K562 (cell line): Measurements from ENCODE around the gene SLC38A1. TPM values are rescaled to one million over a fixed set of nuclear protein-coding genes. Genes with fewer than 3 reads are reported as not detected.

ENCODE experiments used
- ATAC-seq: fragments of 200-7000 bp; cut with Tn5 transposase; 3 replicates; pipeline ENCODE4 v1.9.1; 2020; ENCODE audit warnings: moderate library complexity
- BruUV-seq: library from RNA; stranded (reverse); fragments of 400-500 nt; replicated peaks from 2 replicates; lab custom pipeline; 2021; lab: Mats Ljungman, UMichigan
- CTCF ChIA-PET: fragments of 300-600 bp; formaldehyde crosslinking; extraction: SDS; loops from one replicate; lab custom pipeline; 2021; ENCODE audit warnings: low intra/inter-chr PET ratio; lab: Yijun Ruan, JAX
- POLR2A ChIA-PET: fragments of 300-600, 350-650 bp; sonication (Branson Sonifier 250); formaldehyde crosslinking; extraction: SDS; loops from one replicate; lab custom pipeline; 2021; ENCODE audit warnings: antibody characterized with exemption, inconsistent platforms; lab: Yijun Ruan, JAX
- DNase-seq, 4 experiments: peaks; one replicate each; pipeline versions ENCODE4 v3.0.0 to v3.0.0-alpha.2; 2011 to 2018; ENCODE audit warnings: low spot score in 3 of 4, mixed read lengths in 3 of 4; ENCODE audit errors: extremely low read depth in 1 of 4
- FAIRE-seq: peaks from 2 replicates; lab custom pipeline; 2011; peaks lifted over from hg19 to GRCh38; lab: Jason Lieb, UNC
- H2AFZ ChIP-seq: 2 replicates; pipeline ENCODE4 v1.6.0; 2011; ENCODE audit warnings: low read depth, low read length, control low read depth, inconsistent platforms
- H3K27ac ChIP-seq: fragments of 200-600 bp; 3 replicates; pipeline ENCODE4 v1.8.0; 2011; ENCODE audit warnings: low read depth, mild to moderate bottlenecking, control low read depth, inconsistent platforms, low read length, moderate library complexity, mixed read lengths; ENCODE audit errors: extremely low read depth
- H3K27me3 ChIP-seq, 2 experiments: fragments of 300-600 bp in 1 of 2; 2 replicates in 1 of 2; 3 replicates in 1 of 2; pipeline versions ENCODE4 v1.6.0 to v1.8.0; 2011; ENCODE audit warnings: inconsistent platforms in 2 of 2, low read length in 2 of 2, mild to moderate bottlenecking in 1 of 2, mixed read lengths in 1 of 2, moderate library complexity in 1 of 2; ENCODE audit not compliant: control insufficient read depth in 2 of 2, insufficient read depth in 2 of 2
- H3K36me3 ChIP-seq: fragments of 300-600 bp; 3 replicates; pipeline ENCODE4 v1.8.0; 2011; ENCODE audit warnings: mild to moderate bottlenecking, low read length, inconsistent platforms; ENCODE audit not compliant: control insufficient read depth, insufficient read depth
- H3K4me1 ChIP-seq, 2 experiments: fragments of 200-600 bp in 1 of 2; replicated peaks in 1 of 2; 2 replicates in 1 of 2; 3 replicates in 1 of 2; pipeline versions ENCODE4 v1.5.1 to v1.8.0; 2011; ENCODE audit warnings: inconsistent platforms in 2 of 2, low read length in 2 of 2, mild to moderate bottlenecking in 1 of 2, mixed read lengths in 1 of 2, moderate library complexity in 1 of 2; ENCODE audit not compliant: control insufficient read depth in 2 of 2, insufficient read depth in 2 of 2
- H3K4me2 ChIP-seq: 2 replicates; pipeline ENCODE4 v1.6.1; 2011; ENCODE audit warnings: low read length, control low read depth, inconsistent platforms, mixed read lengths; ENCODE audit not compliant: insufficient read depth
- H3K4me3 ChIP-seq: fragments of 200-600 bp; sonication (generic), shearing (Covaris generic); 2 replicates; pipeline ENCODE4 v1.5.1; 2016; ENCODE audit warnings: control low read depth, inconsistent platforms
- H3K79me2 ChIP-seq: fragments of 200-600 bp; 3 replicates; pipeline ENCODE4 v1.8.0; 2011; ENCODE audit warnings: low read length, inconsistent platforms; ENCODE audit not compliant: control insufficient read depth, insufficient read depth
- H3K9ac ChIP-seq, 2 experiments: 2 replicates each; pipeline versions ENCODE4 v1.6.0 to v1.6.1; 2011; ENCODE audit warnings: low read depth in 2 of 2, low read length in 2 of 2, control low read depth in 1 of 2, inconsistent platforms in 1 of 2, mild to moderate bottlenecking in 1 of 2, mixed read lengths in 1 of 2; ENCODE audit not compliant: insufficient read depth in 1 of 2
- H3K9me1 ChIP-seq: one replicate; pipeline ENCODE4 v1.6.0; 2011; ENCODE audit warnings: inconsistent platforms, mild to moderate bottlenecking, low read length, moderate library complexity; ENCODE audit not compliant: control insufficient read depth, insufficient read depth
- H3K9me3 ChIP-seq: replicated peaks from 2 replicates; pipeline ENCODE4 v1.5.1; 2011; ENCODE audit warnings: low read depth, low read length, inconsistent platforms; ENCODE audit not compliant: control insufficient read depth, insufficient read depth
- H4K20me1 ChIP-seq: replicated peaks from 2 replicates; pipeline ENCODE4 v1.6.1; 2011; ENCODE audit warnings: low read length, inconsistent platforms, mixed read lengths; ENCODE audit not compliant: control insufficient read depth, insufficient read depth
- CREBBP ChIP-seq: IDR thresholded peaks from one replicate; pipeline ENCODE4 v1.6.1; 2012; ENCODE audit warnings: low read depth, mild to moderate bottlenecking, control low read depth, inconsistent platforms, low read length
- HOXB6 ChIP-seq: fragments of 250-450 bp; sonication (Bioruptor Pico); IDR thresholded peaks from 2 replicates; pipeline ENCODE4 v1.5.1; 2022; ENCODE audit warnings: mild to moderate bottlenecking, borderline replicate concordance
- ILK ChIP-seq: fragments of 450-650 bp; IDR thresholded peaks from 2 replicates; pipeline ENCODE4 v1.6.1; 2016; ENCODE audit warnings: missing genetic modification characterization, low read depth, mild to moderate bottlenecking, missing compliant biosample characterization, moderate library complexity, borderline replicate concordance
- PHTF2 ChIP-seq: fragments of 250-450 bp; sonication (Bioruptor Pico); IDR thresholded peaks from 2 replicates; pipeline ENCODE4 v1.5.0; 2021; ENCODE audit warnings: mild to moderate bottlenecking
- POLR2AphosphoS2 ChIP-seq: IDR thresholded peaks from 2 replicates; pipeline ENCODE4 v1.6.1; 2012; ENCODE audit warnings: low read length, improper control_type of control experiment
- RBM15 ChIP-seq: fragments of 200-400 bp; formaldehyde crosslinking; IDR thresholded peaks from 2 replicates; pipeline ENCODE4 v1.6.1; 2018; ENCODE audit warnings: mild to moderate bottlenecking, low read length, moderate library complexity; ENCODE audit not compliant: insufficient read depth
- SMARCA4 ChIP-seq: fragments of 450-650 bp; IDR thresholded peaks from 2 replicates; pipeline ENCODE4 v1.6.1; 2016
- SREBF1 ChIP-seq: fragments of 150-350 bp; IDR thresholded peaks from 2 replicates; pipeline ENCODE4 v1.6.1; 2014; ENCODE audit warnings: antibody characterized with exemption, low read depth, low read length, borderline replicate concordance
- STAG1 ChIP-seq: sonication (generic); formaldehyde crosslinking; IDR thresholded peaks from 2 replicates; pipeline ENCODE4 v1.5.0; 2020; ENCODE audit warnings: missing genetic modification reagents, borderline replicate concordance
- ZBTB40 ChIP-seq, 2 experiments: fragments of 450-650 bp in 1 of 2; sonication (generic) in 1 of 2; formaldehyde crosslinking in 1 of 2; IDR thresholded peaks; 2 replicates each; pipeline versions ENCODE4 v1.7.1 to v1.9.0; 2016 to 2022; ENCODE audit warnings: inconsistent platforms in 1 of 2, mild to moderate bottlenecking in 1 of 2, missing genetic modification reagents in 1 of 2
- ZKSCAN1 ChIP-seq: fragments of 150-350 bp; IDR thresholded peaks from 2 replicates; pipeline ENCODE4 v1.6.1; 2016; ENCODE audit warnings: low read depth, low read length
- ZNF280A ChIP-seq: fragments of 450-650 bp; IDR thresholded peaks from 2 replicates; pipeline ENCODE4 v1.6.1; 2018; ENCODE audit warnings: mild to moderate bottlenecking, low read depth; ENCODE audit not compliant: partially characterized antibody
- ZZZ3 ChIP-seq: fragments of 450-650 bp; IDR thresholded peaks from 2 replicates; pipeline ENCODE4 v1.6.1; 2016; ENCODE audit warnings: antibody characterized with exemption, mild to moderate bottlenecking, moderate library complexity
- WGBS: fragments of 100-300 bp; shearing (Covaris generic); methylation state at CpG from one replicate; pipeline ENCODE4 v1.1.6; 2016; ENCODE audit warnings: low coverage, mixed read lengths; ENCODE audit not compliant: insufficient coverage; ENCODE audit errors: missing lambda C conversion rate; 5-methylcytosine and 5-hydroxymethylcytosine counted together
- in situ Hi-C: fragments of 300-500 bp; cut with MboI; formaldehyde crosslinking; loops from 4 replicates; pipeline ENCODE4 v1.15.0; 2018; ENCODE audit warnings: inconsistent platforms, mixed read lengths
- intact Hi-C: fragments of 100-400 bp; cut with micrococcal nuclease; formaldehyde crosslinking; loops from 2 replicates; pipeline ENCODE4 v1.14.2; 2022
- polyA plus RNA-seq, 8 experiments: library from polyadenylated mRNA; depleted of rRNA in 4 of 8; stranded (reverse) in 5 of 8; unstranded in 3 of 8; fragments of >200 nt; fragmentation: Nextera tagmentation in 2 of 8; fragmentation: Illumina TruSeq in 1 of 8; extraction: Ambion mirVana in 2 of 8; extraction: Trizol in 1 of 8; gene quantifications; 2 replicates each; pipeline versions ENCODE4 v1.2.1 to v1.2.3, GENCODE V29; 2011 to 2014; ENCODE audit warnings: inconsistent platforms in 1 of 8, missing spikeins in 1 of 8
- total RNA-seq, 7 experiments: library from RNA; depleted of rRNA in 6 of 7; stranded (reverse); fragments of >200 nt in 6 of 7; fragmentation: Illumina TruSeq in 2 of 7; extraction: Trizol in 2 of 7; gene quantifications; 2 replicates each; pipeline versions ENCODE4 v1.2.1 to v1.2.3, GENCODE V29; 2011 to 2021; ENCODE audit warnings: low replicate concordance in 1 of 7

SLC38A1 gene
- total and polyA plus RNA-seq, 9 of the 15 experiments (the other 6 are each of a cell fraction or from before 2014, with no cell fraction given) = 51.9 to 112 (median 75.0) TPM

GRCh38 chr12:46149079-46149464, 119.8 kb downstream of the SLC38A1 start:
- H4K20me1 ChIP-seq = no peaks in the 10 kb centered on the region
- no peak overlapping the region for H3K4me2 ChIP-seq
- POLR2A ChIA-PET = no interaction called here
- no peaks in the 10 kb centered on the region for H3K4me1 ChIP-seq
- H3K27ac ChIP-seq = no peak overlapping the region
- peaks cover 9 to 13% of the 10 kb centered on the region in 2 experiments; a peak in 3 of 5 replicates for H3K27me3 ChIP-seq
- no peak overlapping the region for H3K9ac ChIP-seq
- H2AFZ ChIP-seq = no peak overlapping the region
- DNase-seq (no peak), ATAC-seq (no peak), FAIRE-seq (no peak)
- no peaks in the 10 kb centered on the region for H3K36me3 ChIP-seq
- H3K4me3 ChIP-seq = no peak overlapping the region
- H3K9me1 ChIP-seq = no peaks in the 10 kb centered on the region
- CTCF ChIA-PET = no interaction called here
- H3K9me3 ChIP-seq = no peaks in the 10 kb centered on the region
- BruUV-seq = no TSS peak
- H3K79me2 ChIP-seq = no peaks in the 10 kb centered on the region
- in situ Hi-C loops (loop anchor here (25.0 kb wide), 1 partner anchor 863 kb away; no protein-coding TSS in a partner anchor), intact Hi-C loops (loop anchor here (10.0 kb wide), 1 partner anchor 876 kb away; no protein-coding TSS in a partner anchor)
- 0% methylated on average over 2 of the region's 2 CpGs for WGBS
- TF ChIP-seq SMARCA4 = no peak
- TF ChIP-seq ZBTB40 (IDR thresholded peaks at IDR 0.05) = no peak
- TF ChIP-seq ZBTB40 (CRISPR knock-in tag; IDR thresholded peaks at IDR 0.05) = no peak
- no peak for TF ChIP-seq RBM15
- TF ChIP-seq SREBF1 = no peak
- no peak for TF ChIP-seq HOXB6 (CRISPR knock-in tag)
- TF ChIP-seq ZNF280A = no peak
- no peak for TF ChIP-seq ZKSCAN1
- no peak for TF ChIP-seq STAG1 (CRISPR knock-in tag)
- TF ChIP-seq ILK (tag) = no peak
- no peak for TF ChIP-seq CREBBP
- no peak for TF ChIP-seq POLR2AphosphoS2
- TF ChIP-seq ZZZ3 = no peak
- no peak for TF ChIP-seq PHTF2 (CRISPR knock-in tag)
